AG10803 (cell line): ENCODE data around the gene TPM1.

Experiments used
- DNase-seq: peaks from one replicate; pipeline ENCODE4 v3.0.0; 2010; ENCODE audit warnings: low read depth
- H3K4me3 ChIP-seq: 2 replicates; pipeline ENCODE4 v1.5.1; 2011; ENCODE audit warnings: mild to moderate bottlenecking, low read length, control low read depth
- CTCF ChIP-seq: conservative IDR thresholded peaks from 2 replicates; pipeline ENCODE4 v1.5.1; 2011; ENCODE audit warnings: mild to moderate bottlenecking, low read length, control low read depth, inconsistent platforms

Gene TPM1

GRCh38 chr15:63035253-63035652 lies 7.3 kb upstream of the TPM1 start:
- H3K4me3 ChIP-seq, result no peak overlapping the region
- DNase-seq, result no peak
- TF ChIP-seq CTCF, result no peak

- no peak for DNase-seq
- TF ChIP-seq CTCF, result no peak
Measured at GRCh38 chr15:63035977-63036376, 6.6 kb upstream of the TPM1 start.

GRCh38 chr15:63037976-63038720 lies 4.4 kb upstream of the TPM1 start:
- no peak for DNase-seq
- no peak for TF ChIP-seq CTCF

More at GRCh38 chr15:63035977-63036376, 6.6 kb upstream of the TPM1 start:
- H3K4me3 ChIP-seq, result no peak overlapping the region

GRCh38 chr15:63038926-63039673 lies 3.4 kb upstream of the TPM1 start:
- H3K4me3 ChIP-seq, result no peak overlapping the region
- DNase-seq, result peak; percentile 96
- TF ChIP-seq CTCF, result no peak

More at GRCh38 chr15:63037976-63038720, 4.4 kb upstream of the TPM1 start:
- no peak overlapping the region for H3K4me3 ChIP-seq

- no peak for TF ChIP-seq CTCF
- no peak for DNase-seq
Measured at GRCh38 chr15:63039811-63040210, 2.7 kb upstream of the TPM1 start.

GRCh38 chr15:63040509-63040908 lies 2.0 kb upstream of the TPM1 start:
- no peak overlapping the region for H3K4me3 ChIP-seq
- TF ChIP-seq CTCF, result no peak
- DNase-seq, result no peak

More at GRCh38 chr15:63039811-63040210, 2.7 kb upstream of the TPM1 start:
- H3K4me3 ChIP-seq, result no peak overlapping the region

GRCh38 chr15:63040954-63041353 lies 1.6 kb upstream of the TPM1 start:
- no peak overlapping the region for H3K4me3 ChIP-seq
- TF ChIP-seq CTCF, result no peak

More at GRCh38 chr15:63040954-63041353, 1.6 kb upstream of the TPM1 start:
- no peak for DNase-seq
